Fibroblast of lung (primary cell): ENCODE results near the gene LOXL3.

ENCODE experiments used
- CTCF ChIP-seq, 2 donors: IDR thresholded peaks in 1 of 2; conservative IDR thresholded peaks in 1 of 2; 1 replicate in 1 of 2; 2 replicates in 1 of 2; pipeline ENCODE4 v1.5.1; 2011 to 2012; ENCODE audit warnings: low read length in 2 of 2, control low read depth in 1 of 2, inconsistent platforms in 1 of 2, low read depth in 1 of 2, mild to moderate bottlenecking in 1 of 2
- EZH2 ChIP-seq: IDR thresholded peaks from 2 replicates; pipeline ENCODE4 v1.5.1; 2012; ENCODE audit warnings: low read length, control low read depth, mild to moderate bottlenecking; ENCODE audit errors: missing control alignments

- TF ChIP-seq CTCF (conservative IDR thresholded peaks at IDR 0.05 in 1 of 2, IDR thresholded peaks at IDR 0.05 in 1 of 2; ENCODE audit: low read depth in 1 of 2, low read length in 2 of 2) (no peak), EZH2 (no peak)
Measured at GRCh38 chr2:74596584-74596983, 42.8 kb upstream of the LOXL3 start.
